GM19099 (cell line): ENCODE data around the gene MAPK13.

Experiments used
- POLR2A ChIP-seq: IDR thresholded peaks from 3 replicates; pipeline ENCODE4 v1.6.1; 2011; ENCODE audit warnings: low read depth; ENCODE audit not compliant: insufficient read length; ENCODE audit errors: extremely low read depth

Gene MAPK13

DNA sequence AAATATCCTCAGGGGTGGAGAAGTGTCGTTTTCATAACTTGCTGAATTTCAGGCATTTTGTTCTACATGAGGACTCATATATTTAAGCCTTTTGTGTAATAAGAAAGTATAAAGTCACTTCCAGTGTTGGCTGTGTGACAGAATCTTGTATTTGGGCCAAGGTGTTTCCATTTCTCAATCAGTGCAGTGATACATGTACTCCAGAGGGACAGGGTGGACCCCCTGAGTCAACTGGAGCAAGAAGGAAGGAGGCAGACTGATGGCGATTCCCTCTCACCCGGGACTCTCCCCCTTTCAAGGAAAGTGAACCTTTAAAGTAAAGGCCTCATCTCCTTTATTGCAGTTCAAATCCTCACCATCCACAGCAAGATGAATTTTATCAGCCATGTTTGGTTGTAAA, 20.3 kb upstream of the MAPK13 start:
- no peak for TF ChIP-seq POLR2A

DNA sequence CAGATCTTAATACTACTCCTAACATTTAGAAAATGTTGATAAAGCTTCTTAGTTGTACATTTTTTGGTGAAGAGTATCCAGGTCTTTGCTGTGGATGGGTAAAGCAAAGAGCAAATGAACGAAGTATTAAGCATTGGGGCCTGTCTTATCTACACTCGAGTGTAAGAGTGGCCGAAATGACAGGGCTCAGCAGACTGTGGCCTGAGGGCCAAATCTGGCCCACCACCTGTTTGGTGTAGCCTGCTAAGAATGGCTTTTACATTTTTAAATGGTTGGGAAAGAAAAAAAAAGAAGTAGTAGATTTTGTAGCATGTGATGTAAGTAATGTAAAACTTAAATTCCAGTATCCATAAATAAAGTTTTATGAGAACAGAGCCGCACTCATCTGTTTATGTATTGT, 19.4 kb upstream of the MAPK13 start:
- no peak for TF ChIP-seq POLR2A

DNA sequence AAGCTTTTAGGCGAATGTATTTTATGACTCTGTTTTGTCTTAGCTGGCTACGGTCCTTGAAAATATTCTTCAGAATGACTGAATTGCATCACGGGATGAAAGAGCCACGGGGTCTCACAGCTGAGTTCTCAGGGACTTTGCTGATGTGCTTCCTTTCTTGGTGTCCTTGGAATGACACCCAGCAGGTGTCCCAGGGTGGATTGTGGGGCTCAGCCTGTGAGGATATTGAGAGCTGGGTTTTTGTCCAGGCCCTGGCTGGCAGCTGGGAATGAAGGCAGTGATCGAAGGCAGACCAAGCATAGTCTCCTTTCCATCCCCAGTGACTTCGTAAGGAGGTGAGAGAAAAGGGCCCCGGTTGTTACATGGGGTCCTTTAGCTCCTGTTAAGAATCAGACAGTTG, 18.8 kb upstream of the MAPK13 start:
- TF ChIP-seq POLR2A, result no peak

DNA sequence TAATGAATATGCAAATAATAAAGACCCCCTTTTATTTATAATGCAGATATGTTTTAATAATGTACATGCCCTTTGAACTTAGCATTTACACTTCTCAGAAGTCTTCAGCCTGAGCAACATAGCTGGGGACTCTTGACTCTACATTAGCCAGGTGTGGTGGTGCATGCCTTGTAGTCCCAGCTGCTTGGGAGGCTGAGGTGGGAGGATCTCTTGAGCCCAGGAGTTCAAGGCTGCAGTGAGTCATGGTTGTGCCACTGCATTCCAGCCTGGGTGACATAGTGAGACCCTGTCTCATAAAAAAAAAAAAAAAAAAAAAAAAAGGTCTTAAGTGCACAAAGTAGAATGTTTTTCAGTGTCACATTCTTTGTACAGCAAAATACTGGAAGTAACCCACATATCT, 17.3 kb upstream of the MAPK13 start:
- TF ChIP-seq POLR2A, result no peak

GRCh38 chr6:36113703-36114102, 16.6 kb upstream of the MAPK13 start:
- TF ChIP-seq POLR2A, result no peak

- TF ChIP-seq POLR2A, result no peak
Measured at GRCh38 chr6:36114798-36115408, 15.4 kb upstream of the MAPK13 start.

GRCh38 chr6:36115412-36115811, 14.9 kb upstream of the MAPK13 start:
- no peak for TF ChIP-seq POLR2A

DNA sequence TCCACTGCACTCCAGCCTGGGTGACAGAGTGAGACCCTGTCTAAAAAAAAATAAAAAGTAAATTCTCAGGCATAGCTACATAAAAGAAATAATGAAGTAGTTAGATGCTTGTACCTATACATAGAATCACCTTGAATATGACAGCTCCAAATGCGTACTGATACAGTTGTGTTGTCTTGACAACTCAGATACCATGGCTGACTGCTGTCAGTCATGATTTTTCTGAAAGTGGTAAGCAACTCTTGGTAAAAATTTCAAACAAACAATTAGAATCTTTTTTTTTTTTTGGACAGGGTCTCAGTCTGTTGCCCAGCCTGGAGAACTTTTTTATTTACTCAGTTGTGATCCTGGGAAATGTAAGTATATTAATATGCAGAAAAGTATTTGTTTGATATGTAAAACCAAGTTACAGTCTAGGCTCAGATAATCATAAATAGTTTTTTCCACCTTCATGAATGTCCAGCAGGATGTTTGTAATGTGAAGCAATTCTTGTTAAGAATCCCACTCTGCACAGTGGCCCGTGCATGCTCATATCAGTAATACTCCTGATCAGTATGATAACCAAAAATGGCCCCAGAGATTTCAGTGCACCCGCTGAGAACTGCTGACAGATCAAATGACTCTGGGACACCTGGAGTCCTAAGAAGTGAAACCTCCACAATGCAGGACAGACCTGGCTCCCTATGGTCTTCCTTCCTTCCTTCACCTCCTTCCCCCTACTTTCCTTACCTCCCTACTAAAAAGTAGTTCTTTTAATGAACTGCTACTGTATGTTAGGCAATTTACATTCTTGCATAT, 14.0 kb upstream of the MAPK13 start:
- no peak for TF ChIP-seq POLR2A

- TF ChIP-seq POLR2A, result no peak
Measured at GRCh38 chr6:36116943-36117342, 13.4 kb upstream of the MAPK13 start.

- TF ChIP-seq POLR2A, result no peak
Measured at GRCh38 chr6:36117658-36118549, 12.4 kb upstream of the MAPK13 start.

DNA sequence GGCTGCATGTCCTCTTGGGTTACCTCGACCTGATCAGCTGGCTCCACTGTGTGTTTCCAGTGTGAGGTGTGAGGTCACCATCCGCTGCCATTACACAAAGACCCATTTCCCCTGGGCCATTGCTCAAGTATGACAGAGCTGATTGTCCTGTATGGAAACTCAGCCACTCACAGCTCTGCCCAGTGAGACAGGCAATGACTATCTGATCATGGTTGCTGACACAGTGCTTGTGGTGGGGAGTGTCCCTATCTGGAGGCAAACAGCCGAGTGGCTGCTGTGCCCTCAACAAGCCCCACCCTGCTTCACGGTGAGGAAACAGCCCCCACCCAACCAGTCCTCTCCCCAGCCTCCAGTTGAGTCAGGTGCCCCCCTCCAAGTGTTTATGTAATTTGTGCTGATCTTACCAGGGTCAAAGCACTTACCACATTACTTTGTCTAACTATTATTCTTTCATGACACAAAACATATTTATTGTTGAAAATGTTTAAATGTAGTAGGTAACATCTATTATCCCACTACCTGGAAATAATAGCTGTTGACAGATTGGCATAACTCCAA, 11.7 kb upstream of the MAPK13 start:
- TF ChIP-seq POLR2A, result no peak

- TF ChIP-seq POLR2A, result no peak
Measured at GRCh38 chr6:36119209-36119608, 11.1 kb upstream of the MAPK13 start.

GRCh38 chr6:36120018-36120417, 10.3 kb upstream of the MAPK13 start:
- no peak for TF ChIP-seq POLR2A

DNA sequence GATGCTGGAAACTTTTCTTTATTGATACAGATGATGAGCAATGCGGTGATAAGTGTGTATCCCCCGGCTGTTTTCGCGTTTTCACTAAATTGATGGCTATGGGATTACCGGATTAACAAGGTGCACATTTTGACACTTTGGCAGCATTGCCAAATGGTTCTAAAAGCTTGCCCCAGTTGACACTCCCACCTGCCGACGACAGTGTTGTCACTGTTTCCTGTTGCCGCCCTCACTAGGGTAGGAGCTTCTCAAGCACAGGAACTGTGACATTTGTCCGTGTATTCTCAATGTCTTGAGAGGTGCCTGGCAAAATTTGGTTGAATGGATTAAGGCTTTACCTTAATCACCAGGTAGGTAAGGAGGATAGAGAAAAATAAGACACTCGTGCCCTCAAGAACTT, 9.8 kb upstream of the MAPK13 start:
- no peak for TF ChIP-seq POLR2A
